GM18508 (cell line): ENCODE measurements around the gene NTHL1.

Experiments
- ATAC-seq: cut with Tn5 transposase; IDR thresholded peaks from one replicate; pipeline ENCODE4 v1.9.1; 2021; ENCODE audit warnings: moderate number of reproducible peaks; ENCODE audit not compliant: insufficient read depth, unreplicated experiment

Gene NTHL1

GRCh38 chr16:2032285-2033056, 15.2 kb downstream of the NTHL1 start:
- ATAC-seq, result no peak

DNA sequence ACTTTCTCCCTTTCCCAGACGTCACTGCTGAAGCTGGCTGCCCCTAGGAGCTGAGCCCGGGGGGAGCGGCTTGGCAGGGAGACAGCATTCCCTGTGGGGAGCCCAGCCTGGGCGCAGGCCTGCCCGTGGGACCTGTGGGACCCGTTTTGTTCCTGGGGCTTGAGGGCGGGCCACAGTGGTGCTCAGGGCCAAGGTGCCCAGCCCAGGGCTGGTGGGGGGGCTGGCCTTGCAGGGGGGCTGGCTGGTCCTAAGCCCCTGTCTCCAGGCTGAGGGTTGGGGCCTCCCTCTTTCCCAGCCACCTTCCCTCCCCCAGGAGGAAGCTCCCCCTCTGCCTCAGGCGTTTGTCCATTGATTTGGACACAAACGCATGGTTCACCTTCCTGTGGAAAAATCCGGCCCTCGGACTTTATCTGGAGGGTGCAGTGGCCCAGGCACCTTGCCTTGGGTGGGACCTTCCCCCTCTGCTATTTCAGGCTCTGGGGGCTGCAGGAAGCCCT, 16.5 kb downstream of the NTHL1 start:
- ATAC-seq, result no peak

GRCh38 chr16:2030036-2030435, 17.6 kb downstream of the NTHL1 start:
- ATAC-seq, result no peak

GRCh38 chr16:2029350-2029749, 18.3 kb downstream of the NTHL1 start:
- ATAC-seq, result no peak

GRCh38 chr16:2028620-2029220, 18.9 kb downstream of the NTHL1 start:
- ATAC-seq, result no peak

DNA sequence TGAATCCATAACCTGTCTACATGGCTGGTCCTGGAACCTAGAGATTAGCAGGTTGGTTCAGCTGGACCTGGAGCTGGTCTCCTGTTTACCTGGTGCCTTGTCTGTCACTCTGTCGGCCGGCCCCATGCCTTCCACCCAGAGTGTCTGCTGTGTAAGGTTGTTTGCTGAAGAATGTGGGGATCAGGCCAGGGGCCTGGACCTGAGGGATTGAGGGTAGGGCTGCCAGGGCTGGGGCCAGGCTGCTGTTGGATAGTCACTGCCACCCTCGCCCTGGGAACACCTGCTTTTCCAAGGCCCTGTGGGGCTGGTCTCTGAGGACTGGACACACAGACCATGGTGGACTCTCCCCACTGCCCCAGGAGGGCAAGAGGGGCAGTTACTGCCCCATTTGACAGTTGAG, 19.5 kb downstream of the NTHL1 start:
- no peak for ATAC-seq

DNA sequence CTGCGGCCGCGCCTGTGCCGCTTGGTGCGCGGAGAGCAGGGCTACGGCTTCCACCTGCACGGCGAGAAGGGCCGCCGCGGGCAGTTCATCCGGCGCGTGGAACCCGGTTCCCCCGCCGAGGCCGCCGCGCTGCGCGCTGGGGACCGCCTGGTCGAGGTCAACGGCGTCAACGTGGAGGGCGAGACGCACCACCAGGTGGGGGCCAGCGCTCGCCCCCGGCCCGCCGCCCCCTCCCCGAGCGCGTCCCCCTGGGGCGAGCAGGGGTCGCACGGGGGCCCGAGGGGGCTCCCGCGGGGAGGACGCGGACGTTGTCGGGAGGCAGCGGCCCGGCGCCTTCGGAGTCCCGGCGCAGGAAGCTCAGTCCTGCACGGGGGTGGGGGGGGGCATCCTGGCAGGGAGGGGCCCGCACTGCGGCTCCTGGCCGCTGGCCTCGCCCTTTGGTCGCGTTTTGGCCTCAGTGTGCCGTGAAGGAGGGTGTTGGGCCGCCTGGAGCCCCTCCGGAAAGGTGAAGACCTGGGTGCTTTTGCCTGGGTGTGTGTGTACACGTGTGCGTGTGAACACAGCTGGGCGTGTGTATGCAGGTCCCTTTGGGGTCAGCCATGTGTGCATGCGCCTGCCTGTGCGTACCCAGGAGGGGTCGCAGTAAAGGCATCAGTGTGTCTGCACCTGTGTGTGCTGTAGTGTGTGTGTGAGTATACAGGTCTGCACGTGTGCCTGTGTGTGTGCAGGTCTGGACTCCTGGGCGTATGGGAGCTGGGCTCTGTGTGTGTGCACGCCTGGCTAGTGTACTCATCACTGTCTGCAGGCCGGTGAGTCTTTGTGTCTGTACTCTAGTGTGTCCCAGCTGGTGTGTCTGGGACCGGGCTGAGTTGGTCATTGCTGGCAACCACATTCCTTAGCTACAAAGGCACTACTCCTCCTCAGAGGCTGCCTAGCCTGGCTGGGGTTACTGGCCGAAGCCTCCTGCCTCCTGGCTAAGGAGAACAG, 20.3 kb downstream of the NTHL1 start:
- ATAC-seq, result no peak

DNA sequence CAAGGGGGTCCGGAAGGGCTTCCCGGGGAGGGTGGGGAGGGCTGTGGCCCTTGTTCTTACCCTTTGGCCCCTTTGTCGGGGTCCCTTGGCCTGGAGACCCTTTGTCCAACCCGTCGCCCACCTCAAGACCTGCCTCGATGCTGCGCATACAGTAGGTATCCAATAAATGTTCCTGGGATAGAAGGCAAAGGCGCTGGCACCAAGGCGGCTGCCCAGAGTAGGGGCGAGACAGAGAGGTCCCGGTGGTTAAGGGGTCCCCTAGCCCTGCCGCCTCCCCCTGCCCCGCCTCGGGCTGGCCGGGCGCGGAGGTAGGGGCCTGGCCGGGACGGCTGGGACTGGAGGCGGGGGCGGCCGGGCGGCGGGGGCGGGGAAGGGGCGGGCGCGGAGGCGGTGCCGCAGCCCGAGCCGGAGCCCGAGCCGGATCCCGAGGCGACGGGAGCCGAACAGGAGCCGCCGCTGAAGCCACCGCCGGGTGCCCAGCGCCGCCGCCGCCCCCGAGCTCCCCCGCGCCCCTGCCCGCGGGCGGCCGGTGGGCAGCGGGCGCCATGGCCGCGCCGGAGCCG, 21.1 kb downstream of the NTHL1 start, which contains the start of gene NHERF2:
Gene NHERF2, plus strand, starts transcription at position 442 of the 563 bp plus-strand sequence. Its CDS starts 104 bp downstream, at position 546.
- ATAC-seq, result no peak

DNA sequence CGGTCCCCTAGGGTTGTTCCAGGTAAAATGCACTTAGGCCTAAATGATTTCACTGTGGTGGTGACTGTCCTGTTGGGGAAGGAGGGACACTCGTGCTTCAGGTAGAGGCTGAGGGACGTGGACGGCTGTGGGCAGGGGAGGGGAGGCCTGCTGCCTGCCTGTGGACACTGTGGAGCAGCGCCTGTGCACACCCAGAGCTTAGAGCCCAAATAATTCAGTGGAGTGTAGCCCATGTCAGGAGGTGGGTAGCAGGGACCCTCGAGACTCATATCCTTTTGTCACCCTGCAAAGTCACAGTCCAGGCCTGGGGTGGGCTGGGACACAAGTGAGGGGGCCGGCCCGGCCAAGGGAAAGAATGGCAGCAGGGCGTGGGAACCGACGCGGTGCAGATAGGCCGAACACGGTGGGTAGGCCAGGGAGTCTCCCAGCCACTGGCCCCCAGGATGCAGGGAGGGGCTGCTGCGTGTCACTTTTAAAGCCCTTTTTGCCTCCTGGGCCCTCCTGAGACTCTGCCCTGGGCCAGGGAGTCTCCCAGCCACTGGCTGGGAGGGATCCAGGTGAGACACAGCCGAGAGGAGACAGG, 21.7 kb downstream of the NTHL1 start:
- no peak for ATAC-seq

DNA sequence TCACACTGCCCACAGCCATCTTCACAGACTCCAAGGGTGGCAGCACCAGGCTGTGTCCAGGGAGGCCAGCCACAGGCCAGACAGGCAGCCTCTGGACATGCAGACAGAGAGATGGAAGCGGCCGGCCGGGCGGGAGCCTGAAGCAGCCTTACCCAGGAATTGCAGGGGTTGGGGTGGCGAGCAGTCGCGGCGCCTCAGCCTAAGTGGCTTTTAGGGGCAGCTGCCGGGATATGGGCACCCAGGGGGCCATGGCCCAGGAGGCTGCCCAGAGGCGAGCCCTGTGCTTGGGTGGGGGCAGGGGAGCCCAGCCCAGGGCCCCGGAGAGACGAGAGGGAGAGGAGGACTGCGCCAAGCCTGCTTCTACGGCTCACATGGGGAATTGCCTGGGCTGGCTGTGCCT, 22.4 kb downstream of the NTHL1 start:
- ATAC-seq, result no peak

DNA sequence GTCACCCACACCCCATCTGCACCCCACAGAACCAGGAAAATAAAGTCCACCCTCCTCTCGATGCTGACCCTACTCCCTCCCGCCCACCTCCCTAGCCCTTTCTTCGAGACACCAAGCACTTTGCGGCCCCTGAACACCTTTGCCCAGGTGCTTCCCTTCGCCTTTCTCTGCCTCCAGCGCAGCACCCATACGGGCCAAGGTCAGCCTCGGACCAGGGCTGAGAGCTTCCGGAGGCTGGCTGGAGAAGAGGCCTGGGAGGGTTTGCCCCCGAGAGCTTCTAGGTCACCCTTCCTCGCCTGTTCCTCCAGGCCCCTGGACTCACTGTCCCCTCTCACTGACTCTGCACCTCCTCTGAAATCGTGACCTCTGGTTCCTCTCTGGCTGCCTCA, 23.6 kb downstream of the NTHL1 start:
- ATAC-seq, result no peak

DNA sequence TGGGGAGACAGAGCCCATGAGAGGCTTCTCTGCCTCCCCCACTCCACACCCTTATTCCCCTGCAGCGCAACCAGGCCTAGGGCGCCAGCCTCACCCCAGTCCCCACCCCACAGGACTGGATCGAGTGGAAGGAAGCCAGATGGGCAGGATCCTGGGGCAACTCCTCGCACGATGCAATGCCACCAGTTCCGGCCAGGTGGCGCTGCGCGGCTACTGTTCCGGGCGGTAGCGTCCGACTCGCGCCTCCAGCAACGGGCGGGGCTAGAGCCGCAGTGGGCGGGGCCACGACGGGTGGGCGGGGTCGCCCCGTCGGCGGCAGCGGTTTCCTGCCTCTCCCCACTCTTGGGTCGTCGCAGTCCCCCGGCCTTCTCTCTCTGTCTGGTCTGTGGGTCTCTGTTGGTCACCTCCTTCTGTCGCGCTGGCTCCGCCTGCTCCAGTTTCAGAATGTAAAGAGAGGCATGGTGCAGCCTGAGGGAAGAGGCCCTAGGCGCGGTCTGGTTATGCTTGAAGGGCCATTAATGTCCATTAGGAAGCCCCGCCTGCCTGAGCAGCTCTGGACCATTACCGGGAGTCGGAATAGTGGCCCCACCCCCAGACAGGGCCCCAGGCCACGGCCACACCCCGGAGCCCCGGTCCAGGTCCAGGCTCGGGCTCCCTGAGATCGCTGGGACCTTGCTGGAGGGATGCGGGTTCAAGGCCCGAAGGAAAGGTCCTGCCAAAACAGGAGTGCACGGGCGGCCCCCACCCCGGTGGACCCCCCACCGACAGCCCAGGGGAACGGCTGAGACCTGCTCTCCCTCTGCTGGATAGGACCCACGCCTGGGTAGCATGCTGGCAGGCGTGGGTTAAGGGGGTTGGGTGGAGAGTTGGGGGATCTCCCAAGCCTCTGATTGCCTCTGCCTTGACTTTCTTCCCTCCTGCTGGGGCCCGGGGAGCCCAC, 24.3 kb downstream of the NTHL1 start:
- no peak for ATAC-seq

- ATAC-seq, result no peak
Measured at GRCh38 chr16:2022723-2023091, 24.9 kb downstream of the NTHL1 start.

GRCh38 chr16:2019921-2020831, 27.5 kb downstream of the NTHL1 start:
- no peak for ATAC-seq

GRCh38 chr16:2019518-2019920, 28.1 kb downstream of the NTHL1 start, which contains the start of gene NPW:
NPW (plus strand) TSS chr16:2019785.
- ATAC-seq, result no peak

DNA sequence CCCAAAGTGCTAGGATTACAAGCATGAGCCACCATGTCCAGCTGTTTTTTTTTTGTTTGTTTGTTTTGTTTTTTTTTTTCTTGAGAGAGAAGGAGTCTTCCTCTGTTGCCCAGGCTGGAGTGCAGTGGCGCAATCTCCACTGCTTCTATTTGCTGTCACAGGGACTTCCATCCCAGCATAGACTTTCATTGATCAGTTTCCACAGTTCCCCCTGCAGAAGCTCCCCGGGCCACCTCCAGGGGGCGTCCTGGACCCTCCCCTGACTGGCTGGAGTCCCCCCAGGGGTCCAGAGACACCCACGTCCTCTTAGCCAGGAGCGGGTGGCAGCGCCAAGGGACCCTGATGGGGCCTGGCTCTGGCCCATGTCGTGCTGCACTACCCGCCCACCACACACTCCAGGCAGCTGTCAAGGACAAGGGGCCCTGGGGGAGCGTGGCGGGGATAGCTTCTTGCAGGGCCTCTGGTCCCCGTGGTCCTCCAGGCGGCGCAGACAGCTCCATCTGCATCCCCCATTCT, 31.2 kb downstream of the NTHL1 start:
- ATAC-seq, result no peak

- ATAC-seq, result no peak
Measured at GRCh38 chr16:2015947-2016208, 31.8 kb downstream of the NTHL1 start.
